Measurements from ENCODE around the gene IFNGR2. TPM values are rescaled to one million over a fixed set of nuclear protein-coding genes. Genes with fewer than 3 reads are reported as not detected.
A peak's percentile ranks its signal among the peaks of the same experiment; 100 is the strongest.

The IFNGR2 gene
- polyA plus RNA-seq, 3 donors = 78.6 to 83.0 (median 81.3) TPM

DNA sequence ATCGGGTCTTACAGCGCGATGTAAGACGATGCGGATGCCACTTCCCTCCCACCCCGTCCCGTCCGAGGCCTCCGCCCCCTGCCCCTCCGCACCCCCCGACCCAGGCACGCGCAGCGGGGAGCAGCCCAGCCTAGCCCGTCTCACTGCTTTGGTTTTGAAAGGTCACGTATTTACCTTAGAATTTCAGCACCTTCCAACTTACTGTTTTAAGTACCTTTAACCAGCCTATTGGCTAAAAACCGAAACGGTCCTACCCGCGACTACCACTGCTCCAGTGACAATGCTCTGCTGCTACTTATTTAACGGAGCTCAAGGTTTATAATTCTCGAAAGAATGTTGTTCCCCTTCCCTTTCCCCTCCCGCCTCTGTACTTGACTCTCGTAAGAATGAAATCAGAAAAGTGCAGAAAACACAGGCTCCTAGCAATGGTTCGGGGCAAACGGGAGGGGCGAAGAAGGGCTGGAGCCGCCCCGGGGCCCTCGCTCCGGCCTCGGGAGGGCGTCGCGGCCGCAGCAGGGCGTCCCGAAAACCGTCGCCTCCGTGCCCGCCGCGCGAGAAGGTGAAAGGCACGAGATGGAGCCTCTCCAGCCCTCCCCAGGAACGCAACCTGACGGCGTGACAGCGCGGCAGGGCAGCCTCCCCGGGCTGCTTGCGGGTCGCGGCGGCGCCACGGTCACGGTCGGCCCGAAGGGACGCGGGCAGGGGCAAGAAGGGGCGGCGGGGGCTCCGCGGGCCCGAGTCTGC is 75.9 kb downstream of the IFNGR2 start:
- DNase-seq = peak; percentile 40

DNA sequence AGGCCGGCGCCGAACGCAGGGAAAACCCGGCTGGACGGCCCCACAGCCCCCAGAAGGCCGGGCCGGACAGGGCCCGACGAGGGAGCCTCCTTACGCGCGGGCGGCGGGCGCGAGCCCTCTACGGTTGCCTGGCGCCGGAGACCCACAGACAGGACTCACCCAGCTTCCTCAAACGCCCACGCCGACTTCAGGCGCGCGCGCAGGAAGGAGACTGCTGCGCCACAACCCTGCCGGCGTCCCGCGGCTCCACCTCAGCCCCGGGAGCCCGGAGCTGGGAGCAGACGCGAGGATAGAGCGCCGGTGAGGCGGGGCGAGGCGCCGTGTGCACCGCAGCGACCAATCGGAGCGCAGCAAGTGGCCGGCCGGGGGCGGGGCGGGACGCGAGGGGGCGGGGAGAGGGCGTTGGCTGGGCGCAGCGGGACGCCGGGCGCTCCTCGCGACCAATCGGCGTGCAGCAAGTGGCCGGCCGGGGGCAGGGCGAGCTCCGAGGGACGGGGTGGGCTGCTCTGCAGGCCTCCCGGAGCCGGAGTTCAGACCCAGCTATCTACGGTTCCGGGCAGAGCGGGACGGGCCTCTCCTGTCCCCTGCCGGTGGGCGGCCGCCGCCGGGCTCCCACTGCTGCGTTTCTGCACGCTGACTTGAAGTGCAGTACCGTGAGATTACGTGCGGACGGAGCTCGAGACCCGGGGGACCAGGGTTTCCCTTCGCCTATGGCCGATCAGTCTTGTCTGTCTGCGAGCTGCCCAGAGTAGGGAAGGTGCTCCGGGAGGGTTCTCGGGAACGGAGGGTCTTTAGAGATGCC is 76.7 kb downstream of the IFNGR2 start, which contains the start of gene TMEM50B:
TSS of gene TMEM50B (minus strand) at position 296 of the 802 bp plus-strand sequence. CDS start 11,089 bp downstream, outside the sequence.
- DNase-seq = peak; percentile 94

DNA sequence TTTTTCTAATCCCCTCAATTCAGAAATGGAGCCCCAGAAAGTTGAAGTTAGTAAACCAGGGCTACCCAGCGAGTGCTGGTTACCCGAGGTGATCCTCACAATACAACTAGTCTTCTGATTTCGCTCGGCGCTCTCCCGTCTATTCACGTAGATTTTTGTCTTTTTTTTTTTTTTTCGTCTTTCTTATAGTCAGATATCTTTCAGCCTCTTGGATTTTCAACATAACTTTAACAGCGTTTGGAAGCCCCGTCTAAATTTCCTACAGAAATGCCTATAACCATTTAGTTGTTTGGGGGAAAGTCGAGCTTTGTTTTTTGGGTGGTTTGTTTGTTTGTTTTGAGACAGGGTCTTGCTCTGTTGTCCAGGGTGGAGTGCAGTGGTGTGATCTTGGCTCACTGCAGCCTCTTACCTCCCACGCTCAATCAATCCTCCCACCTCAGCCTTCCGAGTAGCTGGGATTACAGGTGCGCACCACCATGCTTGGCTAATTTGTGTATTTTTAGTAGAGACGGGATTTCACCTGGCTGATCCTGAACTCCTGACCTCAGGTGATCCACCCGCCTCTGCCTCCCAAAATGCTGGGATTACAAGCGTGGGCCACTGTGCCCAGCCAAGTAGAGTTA is 77.4 kb downstream of the IFNGR2 start:
- DNase-seq = no peak

DNA sequence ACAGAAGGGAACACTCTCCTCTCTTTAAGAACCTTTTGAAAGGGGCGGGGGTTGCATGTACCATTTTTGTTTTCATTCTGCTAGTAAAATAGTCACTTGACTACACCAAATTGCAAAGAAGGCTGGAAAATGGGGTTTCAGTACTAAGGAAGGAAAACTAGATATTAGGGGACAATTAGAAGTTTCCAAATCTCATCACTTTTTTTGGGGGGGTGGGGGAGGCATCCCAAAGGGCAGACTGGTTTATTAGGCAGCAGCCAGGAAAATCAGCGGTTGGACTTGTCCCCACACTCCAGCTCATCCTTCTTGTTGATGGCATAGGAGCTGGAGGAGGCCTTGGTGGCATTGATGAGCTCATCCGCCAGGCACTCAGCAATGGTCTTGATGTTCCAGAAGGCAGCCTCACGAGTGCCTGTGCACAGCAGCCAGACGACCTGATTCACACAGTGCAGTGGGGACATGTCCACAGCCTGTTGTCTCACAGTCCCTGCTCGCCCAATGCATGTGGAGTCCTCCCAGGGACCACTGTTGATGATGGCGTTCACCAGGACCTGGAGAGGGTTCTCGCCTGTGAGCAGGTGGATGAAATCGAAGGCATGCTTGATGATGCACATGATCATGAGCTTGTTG is 78.2 kb downstream of the IFNGR2 start:
- DNase-seq = no peak

Other genes starting within 250 kb of the IFNGR2 start
- 10 to 100 TPM; 14.9 to 21.8 (median 15.2) TPM for gene IFNAR2, start 173.5 kb upstream of the IFNGR2 start, polyA plus RNA-seq (ENCODE audit: insufficient read length in 3 of 3)
- 10 to 100 TPM; 24.2 to 27.6 (median 26.2) TPM for gene IL10RB, start 137.0 kb upstream of the IFNGR2 start, polyA plus RNA-seq (ENCODE audit: insufficient read length in 3 of 3)
- gene IFNAR1, start 78.4 kb upstream of the IFNGR2 start, polyA plus RNA-seq (ENCODE audit: insufficient read length in 3 of 3) = 10 to 100 TPM; 28.9 to 38.3 (median 36.5) TPM
- 10 to 100 TPM; 45.8 to 94.5 (median 53.6) TPM for gene TMEM50B, start 76.6 kb downstream of the IFNGR2 start, polyA plus RNA-seq (ENCODE audit: insufficient read length in 3 of 3)
- gene DNAJC28, start 88.3 kb downstream of the IFNGR2 start, polyA plus RNA-seq (ENCODE audit: insufficient read length in 3 of 3) = 1 to 10 TPM; 4.6 to 7.2 (median 4.9) TPM
- gene GART, start 138.7 kb downstream of the IFNGR2 start, polyA plus RNA-seq (ENCODE audit: insufficient read length in 3 of 3) = 10 to 100 TPM; 64.6 to 83.2 (median 83.0) TPM
- 100 to 1,000 TPM; 306 to 376 (median 359) TPM for gene SON, start 139.6 kb downstream of the IFNGR2 start, polyA plus RNA-seq (ENCODE audit: insufficient read length in 3 of 3)
- 10 to 100 TPM; 32.0 to 41.4 (median 40.2) TPM for gene DONSON, start 185.3 kb downstream of the IFNGR2 start, polyA plus RNA-seq (ENCODE audit: insufficient read length in 3 of 3)
- gene CRYZL1, start 238.3 kb downstream of the IFNGR2 start, polyA plus RNA-seq (ENCODE audit: insufficient read length in 3 of 3) = 10 to 100 TPM; 56.3 to 73.7 (median 67.9) TPM
- 10 to 100 TPM; 41.7 to 57.8 (median 52.6) TPM for gene ITSN1, start 239.1 kb downstream of the IFNGR2 start, polyA plus RNA-seq (ENCODE audit: insufficient read length in 3 of 3)

Measured in renal pelvis (tissue), 4 donors.